ENCODE data around the gene COL13A1. TPM values are rescaled to one million over a fixed set of nuclear protein-coding genes. Genes with fewer than 3 reads are reported as not detected.

Gene COL13A1
- total and polyA plus RNA-seq, 2 experiments from 2014 or later = 57.2 to 150 TPM

DNA sequence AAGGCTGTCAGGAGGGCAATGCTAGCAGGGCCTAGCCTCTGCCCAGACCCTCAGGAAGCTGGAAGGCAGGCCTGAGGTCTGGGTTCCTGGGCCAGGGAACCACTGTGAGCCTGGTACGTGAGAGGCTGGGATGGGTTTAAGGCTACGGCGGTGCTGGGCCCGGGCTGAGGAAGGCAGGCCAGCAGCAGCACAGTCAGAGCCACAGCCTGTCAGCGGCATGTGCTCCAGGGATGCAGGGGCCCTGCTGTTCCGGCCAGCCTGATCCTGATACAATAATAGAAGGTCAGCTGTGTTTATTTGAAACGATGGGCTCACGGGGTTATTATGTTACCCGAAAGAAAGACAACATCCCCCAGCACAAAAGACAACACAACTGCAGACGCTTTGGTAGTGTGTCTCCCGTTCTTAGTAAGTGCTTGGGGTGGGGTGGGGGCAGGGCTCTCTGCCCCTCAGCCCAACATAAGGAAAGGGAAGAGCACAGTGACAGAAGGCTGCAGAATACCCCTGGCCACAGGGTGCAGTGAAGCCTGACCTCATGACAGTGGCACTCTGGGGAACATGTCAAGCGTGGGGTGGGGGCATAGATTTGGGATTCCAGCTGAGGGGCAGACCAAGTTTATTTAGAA lies 95.0 kb downstream of the COL13A1 start:
- no peak for DNase-seq (ENCODE audit: low read depth in 1 of 2, low spot score in 1 of 2)
- Histone ChIP-seq H3K9me3 (ENCODE audit: low read depth) (no peaks in the 10 kb centered on the region), H3K27ac (no peak overlapping the region), H3K4me3 (no peak overlapping the region), H3K4me1 (ENCODE audit: low read depth) (peaks cover 14% of the 10 kb centered on the region), H3K27me3 (no peaks in the 10 kb centered on the region), H3K36me3 (peaks cover 5% of the 10 kb centered on the region)
- TF ChIP-seq, protein P1, sequence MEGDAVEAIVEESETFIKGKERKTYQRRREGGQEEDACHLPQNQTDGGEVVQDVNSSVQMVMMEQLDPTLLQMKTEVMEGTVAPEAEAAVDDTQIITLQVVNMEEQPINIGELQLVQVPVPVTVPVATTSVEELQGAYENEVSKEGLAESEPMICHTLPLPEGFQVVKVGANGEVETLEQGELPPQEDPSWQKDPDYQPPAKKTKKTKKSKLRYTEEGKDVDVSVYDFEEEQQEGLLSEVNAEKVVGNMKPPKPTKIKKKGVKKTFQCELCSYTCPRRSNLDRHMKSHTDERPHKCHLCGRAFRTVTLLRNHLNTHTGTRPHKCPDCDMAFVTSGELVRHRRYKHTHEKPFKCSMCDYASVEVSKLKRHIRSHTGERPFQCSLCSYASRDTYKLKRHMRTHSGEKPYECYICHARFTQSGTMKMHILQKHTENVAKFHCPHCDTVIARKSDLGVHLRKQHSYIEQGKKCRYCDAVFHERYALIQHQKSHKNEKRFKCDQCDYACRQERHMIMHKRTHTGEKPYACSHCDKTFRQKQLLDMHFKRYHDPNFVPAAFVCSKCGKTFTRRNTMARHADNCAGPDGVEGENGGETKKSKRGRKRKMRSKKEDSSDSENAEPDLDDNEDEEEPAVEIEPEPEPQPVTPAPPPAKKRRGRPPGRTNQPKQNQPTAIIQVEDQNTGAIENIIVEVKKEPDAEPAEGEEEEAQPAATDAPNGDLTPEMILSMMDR (IDR thresholded peaks at IDR 0.05; ENCODE audit: low read depth, low read length) = no peak

DNA sequence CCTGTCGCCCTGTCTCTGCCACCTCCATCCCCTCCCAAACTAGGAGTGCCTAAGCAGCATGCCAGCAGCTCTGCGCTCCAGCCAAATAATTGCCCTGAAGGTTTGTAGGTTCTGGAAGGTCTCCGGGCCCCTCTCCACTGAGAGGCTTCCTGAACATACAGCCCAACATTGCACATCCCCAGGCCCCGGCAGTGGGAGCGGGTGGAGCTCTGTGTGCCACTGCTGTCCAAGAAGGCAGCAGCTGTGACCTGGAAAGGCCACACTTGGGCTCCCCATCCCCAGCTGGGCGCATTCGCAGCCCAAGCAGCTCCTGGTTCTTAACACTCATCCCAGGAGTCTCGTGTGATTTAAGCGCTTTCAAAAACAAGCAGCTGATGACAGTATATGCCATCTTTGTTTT lies 95.7 kb downstream of the COL13A1 start:
- no peak for DNase-seq (ENCODE audit: low read depth in 1 of 2, low spot score in 1 of 2)
- no peaks in the 10 kb centered on the region for H3K9me3 ChIP-seq (ENCODE audit: low read depth)
- H3K4me3 ChIP-seq = no peak overlapping the region
- H3K27ac ChIP-seq = no peak overlapping the region
- peaks cover 5% of the 10 kb centered on the region for H3K36me3 ChIP-seq
- no peaks in the 10 kb centered on the region for H3K27me3 ChIP-seq
- TF ChIP-seq, protein P1 (IDR thresholded peaks at IDR 0.05; ENCODE audit: low read depth, low read length) = no peak
- H3K4me1 ChIP-seq (ENCODE audit: low read depth) = peaks cover 14% of the 10 kb centered on the region

DNA sequence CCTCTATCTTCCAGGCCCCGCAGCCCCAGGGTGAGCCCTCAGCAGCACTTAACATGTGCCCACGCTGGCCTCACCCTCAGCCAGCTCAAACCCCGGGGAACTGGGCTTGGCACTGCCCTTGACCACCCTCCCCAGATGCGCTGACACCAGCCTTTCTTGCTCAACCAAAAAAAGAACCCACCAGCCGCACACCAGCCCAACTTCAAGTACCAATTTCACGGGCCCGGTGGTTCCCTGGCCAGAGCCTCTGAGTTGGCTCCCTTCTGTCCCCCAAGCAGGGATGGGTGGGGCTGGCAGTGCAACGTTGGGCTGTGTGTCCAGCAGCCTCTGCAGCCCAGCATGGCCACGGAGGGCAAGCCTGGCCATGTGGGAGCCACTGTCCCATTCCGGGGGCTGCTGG lies 96.3 kb downstream of the COL13A1 start:
- TF ChIP-seq, protein P1 (IDR thresholded peaks at IDR 0.05; ENCODE audit: low read depth, low read length) = no peak
- peaks cover 7% of the 10 kb centered on the region for H3K36me3 ChIP-seq
- peaks cover 14% of the 10 kb centered on the region for H3K4me1 ChIP-seq (ENCODE audit: low read depth)
- no peak overlapping the region for H3K4me3 ChIP-seq
- no peaks in the 10 kb centered on the region for H3K27me3 ChIP-seq
- H3K9me3 ChIP-seq (ENCODE audit: low read depth) = no peaks in the 10 kb centered on the region
- DNase-seq (ENCODE audit: low read depth in 1 of 2, low spot score in 1 of 2) = no peak
- H3K27ac ChIP-seq = no peak overlapping the region

DNA sequence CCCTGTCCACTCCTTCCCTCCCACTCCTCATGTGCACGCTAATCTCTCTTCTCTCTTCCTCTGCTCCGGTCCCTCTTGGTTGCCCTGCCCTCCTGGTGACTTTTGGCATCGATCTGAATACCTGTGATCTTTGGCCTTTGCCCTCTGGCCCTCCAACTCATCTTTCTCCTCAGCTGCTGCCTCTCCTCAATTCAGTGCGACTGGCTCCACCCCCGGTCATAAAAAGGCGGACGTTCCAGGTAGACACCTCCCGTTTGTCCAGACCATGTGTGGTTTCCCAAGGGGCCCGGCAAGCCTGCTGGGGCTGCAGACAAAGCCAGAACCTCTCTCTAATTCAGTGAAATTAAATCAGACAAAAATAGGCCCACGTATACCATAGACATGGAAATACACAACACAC lies 96.8 kb downstream of the COL13A1 start:
- H3K9me3 ChIP-seq (ENCODE audit: low read depth) = no peaks in the 10 kb centered on the region
- H3K27ac ChIP-seq = no peak overlapping the region
- peaks cover 7% of the 10 kb centered on the region for H3K36me3 ChIP-seq
- H3K27me3 ChIP-seq = no peaks in the 10 kb centered on the region
- TF ChIP-seq, protein P1 (IDR thresholded peaks at IDR 0.05; ENCODE audit: low read depth, low read length) = no peak
- H3K4me3 ChIP-seq = no peak overlapping the region
- peaks cover 14% of the 10 kb centered on the region for H3K4me1 ChIP-seq (ENCODE audit: low read depth)
- no peak for DNase-seq (ENCODE audit: low read depth in 1 of 2, low spot score in 1 of 2)

DNA sequence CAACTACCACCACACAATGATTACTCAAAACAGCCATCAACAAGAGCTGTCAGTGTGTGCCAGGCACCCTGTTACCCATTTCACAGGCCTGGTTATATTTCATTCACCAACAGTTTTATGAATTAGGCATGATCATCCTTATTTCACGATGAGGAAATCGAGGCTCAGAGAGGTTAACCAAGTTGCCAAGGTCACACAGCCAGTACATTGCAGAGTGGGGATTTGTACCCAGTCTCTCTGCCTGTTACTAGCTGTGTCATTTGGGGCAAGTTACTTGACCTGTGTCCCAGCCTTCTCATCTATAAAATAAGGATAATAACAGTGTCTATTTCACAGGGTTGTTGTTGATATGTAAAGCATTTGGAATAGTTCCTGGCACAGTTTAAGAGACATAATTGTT lies 97.2 kb downstream of the COL13A1 start:
- H3K27me3 ChIP-seq = no peaks in the 10 kb centered on the region
- H3K27ac ChIP-seq = peak overlapping the region; percentile 78
- no peak overlapping the region for H3K4me3 ChIP-seq
- TF ChIP-seq, protein P1 (IDR thresholded peaks at IDR 0.05; ENCODE audit: low read depth, low read length) = no peak
- DNase-seq (ENCODE audit: low read depth in 1 of 2, low spot score in 1 of 2) = no peak
- peaks cover 14% of the 10 kb centered on the region for H3K4me1 ChIP-seq (ENCODE audit: low read depth)
- peaks cover 7% of the 10 kb centered on the region for H3K36me3 ChIP-seq
- no peaks in the 10 kb centered on the region for H3K9me3 ChIP-seq (ENCODE audit: low read depth)
